GM21723 (cell line): ENCODE results near the gene GALNT15.

Experiments used
- ATAC-seq: cut with Tn5 transposase; IDR thresholded peaks from one replicate; pipeline ENCODE4 v1.9.1; 2021; ENCODE audit warnings: mild to moderate bottlenecking, moderate library complexity; ENCODE audit not compliant: unreplicated experiment

The GALNT15 gene

GRCh38 chr3:16186565-16186964 is 12.1 kb downstream of the GALNT15 start:
- ATAC-seq = no peak

DNA sequence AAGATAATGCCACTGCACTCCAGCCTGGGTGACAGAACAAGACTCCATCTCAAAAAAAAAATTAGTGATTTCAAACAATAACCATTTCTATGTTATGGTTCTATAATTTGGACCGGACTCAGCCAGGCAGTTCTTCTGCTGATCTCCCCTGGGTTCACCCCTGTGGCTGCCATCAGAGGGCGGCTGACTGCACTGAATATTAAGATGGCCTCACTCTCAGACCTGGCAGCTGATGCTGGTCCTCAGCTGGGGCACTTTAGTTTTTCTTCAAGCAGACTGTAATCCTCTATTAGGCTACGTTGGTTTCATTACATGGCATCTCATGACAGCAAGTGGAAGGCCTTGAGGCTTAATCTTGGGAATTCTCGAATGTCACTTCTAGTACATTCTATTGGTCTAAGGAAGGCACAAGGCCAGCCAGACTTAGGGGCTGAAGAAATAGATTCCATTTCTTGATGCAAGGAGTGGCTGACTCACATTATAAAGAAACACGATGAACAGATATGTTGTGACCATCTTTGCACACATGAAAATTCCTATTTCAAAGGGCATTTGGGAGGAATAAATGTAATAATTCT is 12.8 kb downstream of the GALNT15 start:
- no peak for ATAC-seq

GRCh38 chr3:16188071-16188470 is 13.6 kb downstream of the GALNT15 start:
- ATAC-seq = no peak

DNA sequence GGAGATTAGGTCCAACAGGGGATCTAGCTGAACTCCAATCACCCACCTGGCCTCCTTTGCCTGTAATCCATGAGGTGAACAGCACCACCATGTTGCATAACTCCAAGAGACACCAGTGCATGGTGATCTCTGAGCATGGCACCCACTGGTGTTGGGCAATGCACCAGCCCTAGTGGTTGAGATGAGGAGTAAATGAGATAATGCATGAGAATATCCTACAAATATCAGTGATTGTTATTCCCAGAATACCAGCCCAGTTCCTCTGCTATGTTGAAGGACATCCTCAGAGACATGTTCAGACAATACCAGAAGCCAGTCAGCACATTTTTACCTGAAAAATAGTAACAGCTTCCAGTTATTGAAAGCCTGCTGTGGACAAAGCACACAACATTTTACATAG is 14.7 kb downstream of the GALNT15 start:
- ATAC-seq = no peak

- ATAC-seq = no peak
Observed at GRCh38 chr3:16190704-16191103, 16.2 kb downstream of the GALNT15 start.

- ATAC-seq = no peak
Observed at GRCh38 chr3:16191591-16191990, 17.1 kb downstream of the GALNT15 start.

DNA sequence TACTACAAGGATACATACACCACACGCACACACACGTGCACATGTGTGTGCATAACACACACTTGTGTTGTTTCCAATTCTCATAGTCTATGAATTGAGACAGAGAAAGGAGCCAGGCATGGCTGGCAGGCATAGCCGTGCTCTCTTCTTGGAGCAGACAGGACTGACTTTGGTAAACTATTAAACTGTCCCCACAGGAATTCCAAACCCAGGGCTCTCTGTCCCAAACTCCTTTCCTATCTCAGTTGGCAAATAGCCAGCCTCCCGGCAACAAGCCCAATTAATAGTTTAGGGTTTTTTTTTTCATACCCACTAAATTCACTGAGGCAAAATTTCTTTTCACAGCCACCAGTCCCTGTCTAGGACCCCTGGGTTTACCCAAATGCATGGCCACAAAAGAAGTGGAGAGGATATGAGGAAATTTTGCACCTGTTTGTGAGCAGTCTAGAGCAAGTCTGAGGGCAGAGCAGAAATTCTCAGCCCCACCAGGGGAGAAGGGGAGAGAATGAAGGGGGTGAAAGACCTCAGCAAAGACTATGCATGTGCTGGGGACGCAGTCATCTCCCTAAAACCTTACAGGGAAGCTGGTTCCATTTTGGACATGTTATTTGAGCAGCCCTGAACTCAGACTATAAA is 17.8 kb downstream of the GALNT15 start:
- no peak for ATAC-seq

- no peak for ATAC-seq
Observed at GRCh38 chr3:16198427-16198826, 23.9 kb downstream of the GALNT15 start.

GRCh38 chr3:16199769-16200168 is 25.3 kb downstream of the GALNT15 start:
- ATAC-seq = no peak

- no peak for ATAC-seq
Observed at GRCh38 chr3:16200411-16200810, 25.9 kb downstream of the GALNT15 start.

DNA sequence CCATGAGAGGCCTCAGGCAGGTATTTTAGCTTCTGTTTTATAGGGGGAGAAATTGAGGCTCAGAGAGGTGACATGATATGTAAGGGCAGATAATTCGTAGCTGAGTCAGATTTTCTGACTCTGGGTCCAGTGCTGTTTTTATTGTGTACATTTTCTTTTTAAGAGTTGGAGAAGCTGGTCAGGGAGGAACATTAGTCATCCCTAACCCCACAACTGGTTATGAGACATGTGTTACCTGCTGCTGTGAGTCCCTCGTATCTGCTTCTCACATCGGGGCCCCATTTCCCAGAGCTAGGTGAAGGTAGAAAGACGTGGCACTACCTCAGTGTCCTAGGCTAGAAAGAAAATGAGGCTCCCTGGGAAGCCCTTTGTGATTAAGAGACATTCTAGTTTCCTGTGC is 28.6 kb downstream of the GALNT15 start:
- ATAC-seq = no peak

GRCh38 chr3:16203671-16204629 is 29.5 kb downstream of the GALNT15 start:
- ATAC-seq = no peak

GRCh38 chr3:16204751-16205150 is 30.3 kb downstream of the GALNT15 start:
- ATAC-seq = no peak

- no peak for ATAC-seq
Observed at GRCh38 chr3:16205156-16205870, 30.8 kb downstream of the GALNT15 start.

DNA sequence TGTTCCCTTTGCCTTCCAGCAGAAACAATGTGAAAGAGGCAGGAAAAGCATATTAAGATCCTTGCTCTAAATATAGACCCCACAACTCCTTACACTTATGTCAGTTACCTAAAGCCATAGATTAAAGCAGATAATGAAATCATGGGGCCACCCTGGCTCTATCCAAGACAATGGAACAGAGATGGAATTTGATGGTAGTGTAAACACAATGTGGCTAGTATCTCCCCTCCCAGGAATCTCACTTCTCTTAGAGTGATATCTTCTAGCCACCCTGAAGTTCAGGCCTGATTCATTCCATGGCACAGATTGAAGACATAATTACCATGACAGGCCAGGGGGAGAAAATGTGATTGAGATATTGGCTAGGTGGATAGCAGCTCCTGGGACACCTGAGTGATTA is 32.6 kb downstream of the GALNT15 start:
- ATAC-seq = no peak

- ATAC-seq = no peak
Observed at GRCh38 chr3:16211176-16211904, 36.9 kb downstream of the GALNT15 start.

- ATAC-seq = no peak
Observed at GRCh38 chr3:16214366-16214765, 39.9 kb downstream of the GALNT15 start.

GRCh38 chr3:16216373-16216935 is 42.0 kb downstream of the GALNT15 start:
- no peak for ATAC-seq

- no peak for ATAC-seq
Observed at GRCh38 chr3:16219777-16220176, 45.3 kb downstream of the GALNT15 start.

GRCh38 chr3:16221990-16222389 is 47.5 kb downstream of the GALNT15 start:
- no peak for ATAC-seq
